NCI-H2107 (cell line): ENCODE measurements around the gene ASXL2.

Experiments used
- DNase-seq: peaks from one replicate; lab custom pipeline; 2025; lab: John Stamatoyannopoulos, UW

The ASXL2 gene

DNA sequence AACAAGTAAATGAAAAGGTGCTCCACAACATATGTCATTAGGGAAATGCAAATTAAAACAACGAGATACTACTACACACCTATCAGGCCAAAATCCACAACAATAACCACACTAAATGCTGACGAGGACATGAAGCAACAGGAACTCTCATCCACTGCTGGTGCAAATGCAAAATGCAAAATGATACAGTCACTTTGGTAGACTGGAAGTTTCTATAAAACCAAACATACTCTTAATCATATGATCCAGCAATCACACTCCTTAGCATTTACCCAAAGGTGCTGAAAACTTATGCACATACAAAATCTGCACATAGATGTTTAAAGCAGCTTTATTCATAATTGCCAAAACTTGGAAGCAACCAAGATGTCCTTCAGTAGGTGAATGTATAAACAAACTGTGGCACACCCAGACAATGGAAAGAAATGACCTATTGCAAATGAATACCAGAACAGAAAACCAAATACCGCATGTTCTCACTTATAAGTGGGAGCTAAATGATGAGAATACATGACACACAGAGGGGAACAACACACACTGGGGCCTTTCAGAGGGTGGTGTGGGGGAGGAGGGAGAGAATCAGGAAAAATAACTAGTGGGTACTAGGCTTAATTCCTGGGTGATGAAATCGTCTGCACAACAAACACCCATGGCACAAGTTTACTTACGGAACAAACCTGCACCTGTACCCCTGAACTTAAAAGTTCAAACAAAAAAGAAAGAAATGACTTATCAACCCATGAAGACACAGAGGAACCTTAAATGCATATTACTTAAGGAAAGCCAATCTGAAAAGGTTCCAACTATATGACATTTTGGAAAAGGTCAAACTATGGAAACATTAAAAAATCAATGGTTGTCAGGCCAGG, 80.4 kb downstream of the ASXL2 start:
- DNase-seq: no peak

DNA sequence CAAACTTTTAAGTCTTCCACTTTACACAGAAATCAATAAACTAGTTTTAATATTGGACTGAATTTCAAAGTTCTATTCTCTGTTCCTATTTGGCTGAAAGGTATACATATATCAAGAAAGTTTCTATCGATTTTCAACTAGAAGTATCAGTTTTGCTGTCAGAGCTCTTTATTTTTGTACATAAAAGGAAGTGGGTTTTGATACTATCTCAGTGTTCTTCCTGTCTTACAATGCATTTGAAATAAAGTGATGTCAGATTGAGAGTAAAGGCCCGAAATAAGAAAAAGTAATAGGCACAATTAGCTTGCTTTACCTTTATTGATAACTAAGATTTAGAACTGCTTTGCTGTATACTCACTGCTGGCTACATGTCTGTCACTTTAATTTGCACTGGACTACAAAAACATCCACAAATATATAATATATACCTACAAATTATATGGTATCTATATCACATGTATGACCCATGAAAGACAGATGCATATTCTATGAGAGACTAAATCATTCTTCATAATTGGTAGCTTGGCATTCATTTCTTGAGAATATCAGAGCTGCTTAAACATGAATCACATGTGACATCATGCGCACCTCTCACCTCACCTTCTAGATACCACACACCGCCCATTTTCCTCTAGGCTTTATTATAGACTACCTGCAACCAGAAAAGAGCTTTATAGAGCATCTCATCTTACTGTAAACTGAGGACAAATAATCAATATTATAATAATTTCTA, 83.6 kb downstream of the ASXL2 start:
- no peak for DNase-seq

DNA sequence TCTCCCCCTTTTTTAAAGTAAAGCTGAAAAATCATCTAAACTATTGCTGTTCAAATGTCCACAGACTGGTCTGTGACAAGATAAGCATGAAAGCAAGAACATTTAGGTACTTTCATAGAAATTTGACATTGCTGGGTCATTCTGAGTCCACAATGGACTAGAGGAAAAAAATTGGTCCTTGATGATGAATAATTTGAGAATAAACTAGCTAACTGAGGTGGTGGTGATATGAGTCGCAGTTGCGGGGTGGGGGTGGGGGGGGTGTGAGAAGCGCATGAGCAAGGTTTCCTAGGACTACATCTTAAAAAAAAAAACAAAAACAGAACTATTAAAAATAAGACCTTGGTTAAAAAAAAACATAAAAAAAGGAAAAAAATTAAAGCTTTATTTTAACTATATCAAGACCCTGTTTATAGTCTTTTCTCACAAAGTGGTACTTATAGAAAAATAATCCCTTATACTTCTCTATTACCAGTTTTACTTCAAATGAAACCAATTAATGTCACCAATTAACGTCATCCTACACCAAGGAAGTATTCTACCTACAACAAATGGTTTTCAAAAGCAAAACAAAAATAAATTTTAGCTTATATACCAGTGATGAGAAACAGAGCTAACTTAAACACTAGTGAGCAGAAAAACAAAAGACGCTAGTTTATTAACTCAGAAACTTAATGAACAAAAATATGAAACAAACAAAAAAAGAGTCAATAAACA, 88.1 kb downstream of the ASXL2 start:
- no peak for DNase-seq

DNA sequence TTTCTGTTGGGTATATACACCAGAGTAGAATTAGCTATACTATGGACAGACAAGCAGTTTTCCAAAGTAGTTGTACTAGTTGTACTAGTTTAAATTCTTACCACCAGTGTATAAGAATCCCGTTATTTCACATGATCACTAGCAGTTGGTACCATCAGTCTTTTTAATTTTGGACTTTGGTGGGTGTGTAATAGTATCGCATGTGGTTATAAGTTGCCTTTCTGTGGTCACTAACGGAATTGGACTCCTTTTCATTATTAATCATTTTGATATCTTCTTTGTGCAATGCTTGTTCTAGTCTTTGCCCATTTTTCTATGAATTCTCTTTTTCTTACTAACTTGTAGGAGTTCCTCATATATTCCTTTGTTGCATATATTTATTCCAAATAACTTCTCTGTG, 89.8 kb downstream of the ASXL2 start:
- DNase-seq: no peak

DNA sequence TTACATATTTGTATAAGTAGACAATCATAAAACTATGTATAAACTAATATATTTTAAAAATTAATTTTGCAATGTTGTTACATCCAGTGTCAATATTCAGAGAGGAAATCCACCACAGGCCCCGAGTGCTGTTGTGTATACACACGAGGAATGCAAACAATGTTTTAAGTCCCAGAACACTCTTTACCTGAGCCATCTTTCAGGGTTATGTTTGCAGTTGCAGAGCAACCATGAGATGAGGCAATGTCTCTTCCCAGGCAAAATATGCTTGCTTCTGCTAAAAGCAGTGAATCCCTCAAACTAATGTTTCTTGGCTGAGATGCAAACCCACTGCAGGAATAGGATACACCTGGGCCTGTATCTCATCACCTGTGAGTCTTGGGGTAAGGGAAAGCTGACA, 91.3 kb downstream of the ASXL2 start:
- no peak for DNase-seq

DNA sequence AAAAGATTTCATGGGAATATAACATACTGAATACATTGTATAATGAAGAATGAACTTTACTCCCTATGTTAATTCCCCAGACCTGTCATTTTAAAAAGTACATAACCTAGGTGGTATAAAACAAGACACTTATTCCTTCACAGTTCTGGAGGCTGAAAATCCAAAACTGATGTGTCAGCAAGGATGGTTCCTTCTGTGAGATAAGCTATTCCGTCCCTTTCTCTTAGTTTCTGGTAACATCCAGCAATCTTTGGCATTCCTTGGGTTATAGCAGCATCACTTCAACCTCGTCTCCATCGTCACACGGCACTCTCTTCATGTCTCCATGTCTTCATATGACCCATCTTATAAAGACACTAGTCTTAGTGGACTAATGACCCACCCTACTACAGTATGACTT, 93.9 kb downstream of the ASXL2 start:
- DNase-seq: no peak

DNA sequence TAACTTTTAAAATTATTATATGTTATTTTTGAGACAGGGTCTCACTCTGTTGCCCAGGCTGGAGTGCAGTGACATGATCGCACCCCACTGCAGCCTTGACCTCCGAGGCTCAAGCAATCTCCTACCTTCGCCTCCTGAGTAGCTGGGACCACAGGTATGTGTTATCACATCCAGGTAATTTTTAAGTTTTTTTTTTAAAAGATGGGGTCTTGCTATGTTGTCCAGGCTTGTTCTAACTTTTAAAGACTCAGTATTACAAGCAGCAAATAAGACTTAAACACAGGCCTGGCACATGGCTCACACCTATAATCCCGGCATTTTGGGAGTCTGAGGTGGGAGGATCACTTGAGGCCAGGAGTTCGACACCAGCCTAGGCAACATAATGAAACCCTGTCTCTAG, 101.2 kb downstream of the ASXL2 start:
- DNase-seq: no peak

DNA sequence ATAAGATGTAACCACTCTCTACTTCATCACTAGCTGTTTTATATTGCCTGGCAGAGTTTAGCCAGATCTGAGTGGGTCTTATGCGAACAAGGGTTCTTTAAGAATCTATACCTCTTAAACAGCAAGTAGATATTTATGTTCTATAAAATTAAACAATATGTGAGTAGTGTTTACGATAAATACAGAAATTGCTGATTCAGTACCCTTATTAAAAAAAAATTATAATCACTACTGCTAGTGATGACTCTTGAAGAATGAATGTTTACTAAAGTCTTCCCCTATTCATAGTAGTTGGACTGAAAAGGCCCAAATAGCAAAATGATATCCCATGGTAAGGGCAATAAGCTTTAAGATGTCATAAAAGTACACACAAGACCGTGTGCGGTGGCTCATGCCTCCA, 106.2 kb downstream of the ASXL2 start:
- no peak for DNase-seq

DNA sequence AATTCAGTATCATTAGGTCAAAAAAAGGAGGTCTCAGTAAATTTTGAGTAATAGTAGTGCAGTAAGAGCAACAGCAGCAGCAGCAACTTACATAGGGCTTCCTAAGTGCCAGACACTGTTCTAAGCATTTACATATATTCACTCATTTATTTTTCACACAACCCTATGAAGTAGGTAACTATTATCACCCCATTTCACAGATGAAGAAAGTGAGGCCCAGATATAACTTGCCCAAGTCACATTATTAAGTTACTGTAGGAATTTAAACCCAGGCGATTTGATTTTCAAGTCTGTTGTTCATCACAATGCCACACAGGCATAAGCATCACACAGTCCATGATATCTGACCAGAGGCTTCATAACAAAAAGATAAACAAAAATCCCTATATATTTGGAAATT, 114.7 kb downstream of the ASXL2 start:
- DNase-seq: no peak

DNA sequence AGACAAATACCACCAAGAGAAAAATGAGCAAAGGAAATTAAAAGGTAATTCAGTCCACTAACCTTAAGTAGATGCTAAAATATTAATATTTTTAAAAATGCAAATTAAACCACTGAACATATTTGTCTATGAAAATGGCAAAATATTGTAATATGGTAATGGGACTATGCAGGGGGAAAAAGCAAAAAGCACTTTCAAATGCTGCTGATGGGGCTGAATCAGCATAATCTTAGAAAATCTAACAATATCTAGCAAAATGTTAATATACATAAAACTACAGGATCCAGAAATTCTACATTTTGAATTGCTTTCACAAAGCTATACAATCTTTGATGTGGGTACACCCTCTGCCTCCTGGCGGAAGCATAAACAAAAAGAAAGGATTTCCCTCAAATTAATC, 118.0 kb downstream of the ASXL2 start:
- DNase-seq: no peak

DNA sequence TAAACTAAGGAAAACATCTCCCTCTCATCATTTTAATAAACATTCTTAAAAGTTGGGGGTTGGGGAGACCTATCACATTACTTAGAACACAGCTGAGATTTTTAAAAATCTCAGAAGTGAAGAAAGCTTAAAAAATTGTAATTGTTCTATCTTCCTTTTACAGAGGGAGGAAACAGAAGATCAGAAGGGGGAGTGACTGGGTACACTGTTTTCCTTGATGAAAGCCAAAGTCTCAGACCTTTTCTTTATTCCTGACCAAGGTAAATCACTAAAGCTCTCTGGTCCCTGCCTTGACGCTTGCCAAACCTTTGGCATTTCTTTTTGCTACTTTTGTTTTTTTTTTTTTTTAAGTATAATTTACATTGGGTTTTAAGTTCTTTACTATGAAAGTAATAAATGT, 119.9 kb downstream of the ASXL2 start:
- no peak for DNase-seq

DNA sequence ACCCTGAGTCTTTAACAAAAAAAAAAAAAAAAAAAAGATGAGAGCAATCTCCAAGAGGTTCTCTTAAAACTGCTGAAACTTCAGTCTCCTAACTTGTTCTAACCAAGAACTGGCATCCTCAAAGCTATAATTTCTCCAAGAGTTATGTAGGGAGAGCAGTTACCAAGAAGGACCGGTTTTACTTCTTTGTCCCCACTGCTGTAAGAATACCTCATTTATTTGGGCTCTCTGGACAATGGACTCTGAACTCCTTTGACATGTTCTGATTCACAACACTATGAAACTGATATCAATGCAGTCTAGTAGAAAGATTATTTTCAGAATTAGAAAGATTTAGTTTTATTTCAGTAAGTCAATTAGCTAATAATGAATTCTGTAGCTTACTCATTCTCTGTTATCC, 120.4 kb downstream of the ASXL2 start:
- no peak for DNase-seq

DNA sequence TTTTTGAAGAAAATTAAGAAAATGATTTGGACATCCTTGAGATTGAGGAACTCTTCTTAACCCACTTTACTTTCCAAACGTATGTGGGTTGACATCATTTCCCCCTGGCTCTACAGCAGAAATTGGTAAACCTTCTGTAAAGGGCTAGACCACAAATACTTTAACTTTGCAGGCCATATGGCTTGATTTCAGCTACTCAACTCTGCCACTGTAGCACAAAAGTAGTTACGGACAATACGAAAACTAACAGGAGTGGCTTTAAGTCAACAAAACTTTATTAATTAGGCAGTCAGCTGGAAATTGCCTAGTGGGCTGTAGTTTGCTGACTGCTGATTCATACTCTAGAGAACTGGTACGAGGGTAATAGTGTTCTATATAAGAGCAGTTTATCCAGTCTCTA, 121.8 kb downstream of the ASXL2 start:
- DNase-seq: no peak

DNA sequence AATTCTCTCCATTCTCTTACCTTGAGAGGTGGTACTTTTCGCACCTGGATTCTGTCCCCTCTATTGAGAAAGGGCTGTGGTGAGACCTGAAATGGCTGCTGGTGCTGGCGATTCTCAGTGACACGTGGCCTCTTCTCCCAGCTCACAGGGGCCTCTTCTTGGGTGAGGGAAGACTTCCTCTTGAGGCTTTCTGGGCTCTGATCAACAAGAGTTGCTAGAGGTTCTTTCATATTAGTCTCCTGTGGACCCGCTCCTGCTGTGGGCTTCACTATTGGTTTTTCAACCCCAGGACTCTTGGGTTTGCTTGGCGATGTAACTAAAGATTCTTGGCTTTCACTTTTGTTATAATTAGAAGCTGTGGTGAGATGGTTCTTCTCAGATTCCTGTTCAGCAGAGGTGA, 128.6 kb downstream of the ASXL2 start:
- DNase-seq: no peak

DNA sequence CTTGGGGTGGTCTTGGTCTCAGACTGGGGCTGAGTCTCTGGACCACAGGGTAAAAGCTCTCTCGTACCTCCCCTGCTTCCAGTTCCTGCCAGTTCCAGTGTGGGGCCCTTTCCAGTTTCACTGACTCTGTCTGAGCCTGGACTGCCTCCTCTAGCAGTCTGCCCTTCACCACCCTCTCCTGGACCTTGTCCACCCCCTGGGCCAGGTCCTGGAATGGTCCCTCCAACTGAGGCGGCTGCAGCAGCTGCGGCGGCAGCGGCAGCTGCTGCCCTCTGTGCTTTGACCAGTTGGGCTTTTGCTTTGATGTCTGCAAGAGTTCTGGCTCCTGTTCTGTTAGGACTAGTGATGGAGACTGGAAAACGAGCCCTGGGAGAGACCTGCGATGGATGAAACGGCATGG, 134.2 kb downstream of the ASXL2 start:
- DNase-seq: no peak

DNA sequence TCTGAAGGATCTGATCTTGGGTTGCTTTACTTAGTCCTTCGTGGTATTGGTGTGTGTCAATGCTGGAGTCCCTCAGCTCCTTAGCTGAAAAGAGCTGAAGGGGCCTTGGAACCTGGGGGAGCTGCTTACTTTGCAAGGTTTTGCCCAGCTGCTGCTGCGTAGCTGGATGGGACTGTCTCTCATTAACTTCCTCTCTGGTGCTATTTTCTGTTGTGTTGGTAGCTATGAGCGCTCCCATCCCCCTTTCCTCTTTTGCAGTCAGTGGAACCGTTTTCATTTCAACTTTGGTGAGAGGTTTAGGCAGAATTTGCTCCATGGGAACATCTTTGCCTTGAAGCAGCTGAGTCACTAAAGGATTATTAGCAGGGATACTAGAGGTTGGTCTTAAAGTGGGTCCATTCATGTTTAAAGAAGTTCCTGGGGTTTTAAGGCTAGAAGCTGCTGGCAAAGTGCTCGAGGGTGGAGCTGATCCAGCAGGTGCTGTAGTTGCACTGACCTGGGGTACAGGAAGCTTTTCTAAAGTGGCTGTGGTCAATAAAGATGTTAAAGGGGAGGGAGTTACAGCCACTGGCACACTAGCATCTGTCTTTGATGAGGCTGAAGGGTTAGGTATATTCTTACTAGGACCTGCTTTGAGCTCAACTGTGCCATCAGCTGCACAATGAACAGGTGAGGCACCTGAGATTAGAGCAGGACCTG, 135.0 kb downstream of the ASXL2 start:
- DNase-seq: no peak

DNA sequence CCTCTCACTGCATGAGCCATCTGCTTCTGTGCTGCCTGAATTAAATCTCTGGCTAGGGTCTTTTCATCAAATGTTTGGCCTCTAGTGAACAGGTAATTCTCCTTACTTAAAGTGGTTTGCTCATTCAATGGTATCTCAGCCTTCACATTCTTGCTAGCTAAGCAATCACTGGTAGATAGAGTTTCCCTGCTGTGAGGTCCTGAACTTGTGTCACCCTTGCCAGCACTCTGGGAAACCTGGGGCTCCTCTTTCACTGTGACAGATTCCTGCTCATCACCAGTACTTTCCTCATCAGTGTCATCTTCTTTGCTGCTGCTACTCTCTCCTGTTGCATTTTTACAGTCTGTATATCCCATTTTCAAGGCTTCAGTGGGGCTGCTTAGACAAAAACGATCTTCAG, 135.8 kb downstream of the ASXL2 start:
- no peak for DNase-seq

DNA sequence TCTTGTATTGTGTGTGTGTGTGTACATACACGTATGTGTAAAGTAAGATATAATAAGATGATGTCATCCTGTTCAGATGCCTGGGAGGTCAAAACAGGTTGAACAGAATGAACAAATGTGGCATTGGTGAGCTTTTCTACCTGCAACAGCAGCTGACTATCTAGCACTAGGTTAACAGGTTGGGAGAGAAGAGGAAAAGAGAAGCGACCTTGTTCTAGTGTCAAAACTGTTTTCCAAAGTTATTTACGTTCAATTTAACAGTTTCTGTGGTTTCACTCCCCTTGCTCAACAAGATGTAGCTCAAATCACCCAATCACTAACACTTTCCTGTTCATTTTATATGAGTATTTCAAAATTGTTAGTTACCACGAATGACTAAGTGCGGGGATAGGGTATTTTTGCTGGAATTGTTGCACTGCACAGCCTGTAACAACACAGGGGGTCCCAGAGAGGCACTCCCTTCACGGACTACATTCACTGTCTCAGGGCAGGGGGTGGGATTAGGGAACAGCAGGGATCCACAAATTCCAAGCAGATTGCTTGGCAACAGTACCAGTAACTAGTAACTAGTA, 137.4 kb downstream of the ASXL2 start:
- no peak for DNase-seq

DNA sequence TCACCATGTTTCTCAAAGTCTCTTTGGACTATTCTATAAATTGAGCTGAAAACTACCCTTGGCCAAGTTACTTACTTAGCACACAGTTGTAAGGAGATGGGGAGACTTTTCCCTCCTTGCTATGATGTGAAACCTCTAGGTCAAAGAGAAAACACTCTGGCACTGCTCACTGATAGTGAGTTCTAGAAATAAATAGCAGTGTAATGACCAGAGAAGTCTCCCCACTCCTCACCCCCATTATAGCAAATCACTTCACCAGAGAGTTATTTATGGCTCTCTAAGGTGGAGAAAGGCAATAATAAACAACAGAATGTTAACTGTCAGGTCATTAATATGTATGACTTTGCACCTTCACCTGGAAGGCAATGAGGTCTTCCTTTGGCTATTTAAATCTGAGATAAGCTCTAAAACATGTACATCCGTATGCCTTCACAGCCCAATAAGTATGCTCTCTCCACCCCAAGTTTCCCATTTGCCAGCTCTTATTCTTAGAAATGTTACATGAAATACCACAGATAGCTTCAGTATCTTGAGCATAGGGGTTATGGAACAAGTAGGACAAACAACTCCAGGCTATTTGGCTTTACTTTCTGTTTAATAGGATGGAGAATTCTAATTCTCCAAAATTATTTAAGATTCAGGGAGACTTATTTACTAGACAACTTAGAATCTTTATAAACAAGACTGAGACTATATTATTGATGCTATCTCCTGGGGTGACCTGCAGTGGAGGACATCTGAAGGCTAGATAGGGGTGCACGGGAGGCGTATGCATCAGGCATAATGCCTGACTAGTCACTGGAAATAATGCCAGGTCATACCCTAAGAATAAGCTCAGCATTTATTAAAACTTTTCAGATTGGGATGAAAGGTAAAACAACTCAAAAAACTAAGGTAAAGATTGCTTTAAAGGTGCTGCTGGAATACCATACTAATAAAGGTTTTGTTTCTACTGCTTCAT, 139.6 kb downstream of the ASXL2 start:
- no peak for DNase-seq

DNA sequence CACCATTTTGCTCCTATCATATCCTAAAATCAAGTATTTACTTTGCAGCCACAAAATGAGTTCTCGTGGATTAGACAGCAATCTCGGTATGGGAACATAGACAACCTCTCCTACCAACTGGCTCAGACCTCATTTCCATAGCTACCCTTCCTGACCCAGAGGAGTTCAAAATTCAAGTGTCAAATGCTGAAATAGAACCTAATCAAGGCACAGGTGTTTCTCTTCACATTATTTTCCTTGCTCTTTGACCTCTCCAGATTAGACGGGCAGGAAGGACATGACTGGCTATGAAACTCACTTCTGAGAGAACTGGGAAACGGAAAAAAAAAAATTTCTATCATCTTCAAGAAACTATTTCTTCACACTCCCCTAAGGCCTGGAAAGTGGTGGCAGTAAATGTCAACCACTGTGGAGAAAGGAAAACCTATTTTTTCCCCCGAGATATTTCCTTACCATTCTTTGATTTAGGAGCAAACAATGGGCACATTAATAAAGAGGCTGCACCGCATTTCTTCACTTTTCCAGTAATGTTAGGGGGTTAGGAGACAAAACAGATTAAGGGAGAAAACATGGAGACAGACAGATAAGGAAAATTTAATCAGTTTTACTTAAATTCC, 141.3 kb downstream of the ASXL2 start:
- no peak for DNase-seq
